Activated CD8-positive, alpha-beta memory T cell treated with anti-CD3 and anti-CD28 coated beads, Interleukin-2, amount 50 U/mL, for 4 hours (primary cell): ENCODE results near the gene ST6GALNAC2.
"Not testable (repeated sequence)": the region's sequence is repeated elsewhere in the genome, so short reads cannot be mapped to it uniquely, and the experiment has no call there.

Experiments used
- DNase-seq: peaks from one replicate; pipeline ENCODE4 v3.0.0-alpha.2; 2020

Gene ST6GALNAC2

DNA sequence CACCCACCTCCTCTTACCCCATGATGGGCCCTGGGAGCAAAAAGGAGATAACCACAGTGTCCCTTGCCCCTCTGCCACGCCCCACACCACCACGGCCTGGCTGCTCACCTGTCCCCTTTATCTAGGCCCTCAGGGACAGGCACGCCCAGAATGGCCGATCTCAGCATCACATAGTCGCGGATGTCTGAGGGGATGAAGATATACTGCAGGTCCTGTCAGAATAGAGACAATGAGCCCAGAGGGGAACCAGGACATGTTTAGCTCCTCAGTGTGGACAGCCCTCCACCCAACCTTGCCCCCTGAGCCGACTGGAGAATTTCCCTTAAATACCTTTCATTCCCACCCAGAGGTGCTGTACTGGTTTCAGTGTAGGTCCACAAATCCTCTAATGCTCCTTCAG, 15.2 kb downstream of the ST6GALNAC2 start:
- DNase-seq, result no peak

DNA sequence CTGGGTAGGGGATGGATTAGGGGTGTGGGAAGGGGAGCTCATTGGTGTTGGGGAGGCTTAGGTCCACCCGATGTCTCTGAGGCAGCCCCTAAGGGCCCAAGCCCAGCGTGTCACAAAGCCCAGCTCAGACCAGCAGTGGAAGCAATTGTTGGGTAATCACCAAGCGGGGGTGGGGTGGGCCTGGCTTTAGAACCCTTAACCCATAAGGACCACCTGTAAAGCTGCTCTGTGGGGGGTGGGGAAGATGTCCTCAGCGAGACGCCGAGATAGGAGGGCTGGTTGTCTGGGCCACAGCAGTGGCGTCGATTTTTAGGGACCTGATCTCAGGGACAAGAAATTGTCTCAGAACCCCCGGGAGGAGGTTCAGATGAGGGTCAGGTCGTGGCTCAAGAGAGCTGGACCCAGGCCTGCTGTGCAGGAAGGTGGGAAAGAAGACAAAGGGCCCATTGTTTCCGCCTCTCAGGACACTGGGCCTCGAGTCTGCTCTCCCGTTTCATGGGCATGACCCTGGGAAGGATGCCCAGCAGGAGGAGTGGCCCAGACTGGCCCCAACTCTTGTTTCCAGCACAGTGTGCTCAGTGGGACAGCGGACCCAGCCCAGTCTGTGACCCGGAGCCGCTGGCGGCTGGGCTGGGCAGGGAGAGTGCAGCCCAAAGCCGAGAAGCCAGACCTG, 15.9 kb downstream of the ST6GALNAC2 start:
- DNase-seq, result no peak

DNA sequence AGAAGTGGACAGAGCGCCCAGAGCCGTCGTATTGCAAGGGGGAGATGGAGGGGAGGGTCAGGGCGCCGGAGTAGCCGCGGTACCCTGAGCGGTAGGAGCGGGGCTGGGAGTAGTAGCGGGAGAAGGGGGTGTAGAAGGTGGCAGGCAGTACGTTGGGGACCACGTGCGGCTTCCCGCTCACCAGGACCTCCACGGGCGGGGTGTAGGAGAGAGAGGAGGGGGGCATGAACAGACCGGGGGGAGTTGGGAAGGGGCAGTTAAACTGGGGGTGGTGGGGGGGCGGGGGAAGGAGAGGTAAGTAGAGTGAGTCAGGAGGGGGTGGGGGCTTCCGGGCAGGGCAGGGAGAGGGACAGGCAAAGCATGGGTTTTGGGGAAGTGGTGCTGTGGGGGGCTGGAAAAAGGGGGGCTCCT, 16.8 kb downstream of the ST6GALNAC2 start:
- no peak for DNase-seq

DNA sequence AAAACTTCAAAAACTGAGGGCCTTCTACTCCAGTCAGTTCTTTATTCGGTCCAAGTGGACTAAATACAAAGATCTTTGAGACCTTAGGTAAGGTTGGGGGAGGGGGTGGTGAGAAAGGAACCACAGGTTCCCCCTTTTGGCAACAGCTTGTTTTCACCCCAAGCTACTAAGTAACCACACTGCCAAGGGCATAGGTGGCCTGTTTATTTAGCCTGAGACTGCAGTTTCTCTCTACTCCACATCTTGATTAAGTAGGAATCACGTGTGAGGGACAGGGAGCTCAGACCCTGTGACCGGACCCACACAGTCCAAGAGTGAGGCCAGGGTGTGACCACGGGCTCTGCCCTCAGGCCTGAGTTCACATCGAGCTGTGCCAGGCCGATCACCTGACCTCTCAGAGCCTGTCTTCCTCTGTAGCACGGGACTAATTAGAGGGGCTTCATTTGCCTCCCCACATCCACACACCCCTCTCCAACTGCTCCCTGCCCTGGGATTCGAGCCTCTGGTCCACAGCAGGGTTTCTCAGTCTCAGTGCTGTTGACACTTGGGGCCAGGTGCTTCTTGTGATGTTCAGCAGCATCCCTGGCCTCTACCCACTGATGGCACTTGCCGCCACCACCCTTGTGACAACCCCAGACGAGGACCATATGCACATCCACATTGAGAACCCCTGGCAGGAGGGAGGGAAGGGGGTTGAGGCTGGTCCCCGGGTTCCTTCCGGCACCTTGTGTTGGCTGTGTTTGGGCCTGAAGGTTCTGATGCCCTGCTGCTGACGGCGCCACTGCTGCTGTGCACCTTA, 17.8 kb downstream of the ST6GALNAC2 start:
- no peak for DNase-seq

DNA sequence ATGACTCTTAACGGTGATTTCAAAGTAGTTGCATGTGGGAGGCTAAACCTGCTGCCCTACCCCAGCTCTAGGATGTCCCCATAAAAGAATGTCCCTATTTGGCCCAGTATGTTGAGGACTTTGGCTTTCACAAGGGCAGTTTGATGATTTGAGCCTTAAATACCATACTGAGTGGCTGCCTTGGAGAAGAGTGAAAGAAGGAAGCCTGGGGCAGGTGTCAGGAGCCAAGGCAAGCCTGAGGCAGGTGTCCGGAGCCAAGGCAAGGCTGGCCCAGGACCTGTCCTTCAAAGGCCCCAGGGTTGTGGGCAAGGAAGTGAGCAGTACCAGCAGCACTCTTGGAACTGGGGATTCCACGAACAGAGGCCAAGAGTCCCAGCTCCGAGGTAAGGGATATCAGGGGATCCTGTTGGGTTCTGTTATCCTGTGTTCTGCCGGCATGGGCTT, 18.6 kb downstream of the ST6GALNAC2 start:
- DNase-seq, result no peak

DNA sequence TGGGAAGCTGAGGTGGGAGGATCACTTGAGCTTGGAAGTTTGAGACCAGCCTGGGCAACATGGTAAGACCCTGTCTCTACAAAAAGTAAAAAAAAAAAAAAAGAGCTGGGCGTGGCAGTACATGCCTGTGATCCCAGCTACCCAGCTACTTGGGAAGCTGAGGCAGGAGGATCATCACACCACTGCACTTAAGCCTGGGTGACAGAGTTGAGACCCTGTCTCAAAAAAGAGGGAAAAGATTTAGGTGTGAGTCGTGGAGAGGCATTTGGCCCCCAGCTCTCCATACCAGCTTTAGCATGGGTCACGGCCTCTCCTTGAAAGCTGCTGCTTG, 19.1 kb downstream of the ST6GALNAC2 start:
- DNase-seq, result no peak

DNA sequence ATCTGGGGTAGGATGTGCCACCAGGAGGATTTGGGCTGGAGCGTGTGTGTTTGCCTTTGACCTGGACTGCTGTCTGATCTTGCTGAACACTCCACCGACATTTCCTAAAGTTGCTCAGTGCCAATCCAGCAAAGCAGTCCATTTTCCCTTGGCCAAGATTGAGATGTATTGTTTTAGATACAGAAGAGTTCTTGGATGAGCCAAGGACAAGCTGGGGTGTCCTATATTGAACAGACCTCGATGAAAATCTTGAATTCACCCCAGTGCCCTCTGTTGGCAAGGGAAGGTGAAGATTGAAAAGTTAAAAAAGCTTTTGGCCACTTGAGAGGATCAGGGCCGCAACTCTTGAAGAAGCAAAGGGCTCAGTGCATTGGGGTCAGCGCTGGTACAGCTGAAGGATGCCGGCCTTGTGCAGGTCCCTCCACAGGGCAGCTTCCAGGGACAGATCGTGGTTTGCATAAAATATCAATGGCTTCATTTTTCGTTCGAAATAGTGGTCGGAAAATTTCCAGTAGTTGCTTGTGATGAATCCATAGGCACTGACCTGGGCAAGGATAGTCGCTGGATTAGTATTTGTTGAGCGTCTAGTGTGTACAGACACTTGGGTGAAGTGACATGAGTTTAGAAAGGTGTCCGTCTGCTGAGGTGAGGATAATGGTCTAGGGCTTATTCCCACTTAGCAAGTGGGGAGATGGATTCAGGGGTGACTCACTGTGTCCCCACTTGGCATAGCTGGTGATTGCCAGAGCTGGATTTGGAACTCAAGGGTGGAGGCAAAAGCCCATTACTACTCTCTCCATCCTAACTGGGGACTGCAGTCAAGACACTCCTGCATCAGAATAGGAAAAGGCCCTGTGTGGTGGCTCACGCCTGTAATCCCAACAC, 19.7 kb downstream of the ST6GALNAC2 start:
- DNase-seq, result no peak

DNA sequence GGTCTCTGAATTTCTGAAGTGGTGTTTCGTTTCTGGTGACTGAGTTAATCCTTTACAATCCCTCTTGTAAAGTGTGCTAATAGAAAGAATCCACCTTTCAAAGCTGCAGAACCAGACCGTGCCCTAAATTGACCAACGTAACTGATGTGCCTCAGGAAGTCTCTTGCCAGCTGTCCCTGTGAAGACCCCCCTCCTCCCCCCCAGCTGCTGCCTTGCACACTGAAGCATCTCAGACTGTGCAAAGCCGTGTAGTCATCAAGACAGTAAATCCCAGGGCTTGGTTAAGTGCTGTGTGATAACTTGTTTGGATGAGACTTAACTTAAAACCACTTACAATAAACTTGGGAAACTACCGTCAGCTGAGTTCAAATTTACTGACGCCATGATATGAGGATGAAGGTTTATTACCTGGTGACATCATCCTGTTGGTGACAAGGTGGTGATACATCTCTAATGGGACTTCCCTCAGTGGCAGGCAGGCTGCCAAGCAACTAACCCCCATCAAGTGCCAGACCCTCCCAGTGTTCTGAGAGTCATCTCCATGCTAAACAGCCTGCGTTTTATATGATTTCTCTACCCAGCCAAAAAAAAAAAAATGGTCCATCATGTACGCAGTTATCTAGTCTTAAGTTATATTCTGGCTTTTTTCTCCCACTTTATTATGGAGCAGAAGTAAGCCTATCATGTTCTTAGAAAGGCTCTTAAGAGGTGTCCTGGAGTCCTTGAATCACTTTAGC, 20.5 kb downstream of the ST6GALNAC2 start:
- DNase-seq, result peak; percentile 41

DNA sequence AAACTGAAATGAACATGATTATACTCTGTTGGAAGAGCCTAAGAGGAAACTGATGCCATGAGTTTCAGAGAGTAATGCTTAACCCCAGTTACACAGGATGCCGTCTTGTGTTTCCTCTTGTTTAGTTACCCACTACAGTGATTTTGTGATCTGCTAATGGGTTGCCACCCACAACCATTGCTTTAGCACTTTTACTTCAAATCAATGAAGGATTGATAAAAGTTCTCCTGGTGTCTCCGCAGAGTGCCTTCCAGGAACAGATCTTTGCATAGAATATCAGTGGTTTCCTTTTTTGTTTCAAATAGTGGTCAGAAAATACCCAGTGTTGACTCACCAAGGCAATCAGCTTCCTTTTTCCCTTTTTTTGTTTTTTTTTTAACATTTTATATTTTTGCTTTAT, 22.3 kb downstream of the ST6GALNAC2 start:
- not testable (repeated sequence) for DNase-seq

DNA sequence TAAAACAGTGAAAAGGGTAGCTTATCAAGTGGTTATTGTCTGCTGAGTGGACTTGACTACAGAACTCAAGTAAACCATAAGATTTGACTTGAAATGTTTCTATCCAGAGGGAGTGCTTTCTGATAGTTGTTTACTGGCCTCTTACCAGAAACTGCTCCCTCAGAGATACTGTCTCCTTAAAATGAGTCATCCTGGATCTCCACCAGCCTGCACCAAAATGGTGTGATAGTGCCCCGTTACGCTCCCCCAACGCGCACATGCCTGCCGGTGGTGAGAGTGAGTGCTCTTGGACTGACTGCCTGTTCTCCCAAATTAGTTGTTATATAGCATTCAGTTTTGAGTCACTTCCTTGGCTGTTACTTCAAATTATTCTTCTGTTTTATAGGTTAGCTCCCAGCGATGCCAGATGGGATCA, 22.9 kb downstream of the ST6GALNAC2 start:
- no peak for DNase-seq

DNA sequence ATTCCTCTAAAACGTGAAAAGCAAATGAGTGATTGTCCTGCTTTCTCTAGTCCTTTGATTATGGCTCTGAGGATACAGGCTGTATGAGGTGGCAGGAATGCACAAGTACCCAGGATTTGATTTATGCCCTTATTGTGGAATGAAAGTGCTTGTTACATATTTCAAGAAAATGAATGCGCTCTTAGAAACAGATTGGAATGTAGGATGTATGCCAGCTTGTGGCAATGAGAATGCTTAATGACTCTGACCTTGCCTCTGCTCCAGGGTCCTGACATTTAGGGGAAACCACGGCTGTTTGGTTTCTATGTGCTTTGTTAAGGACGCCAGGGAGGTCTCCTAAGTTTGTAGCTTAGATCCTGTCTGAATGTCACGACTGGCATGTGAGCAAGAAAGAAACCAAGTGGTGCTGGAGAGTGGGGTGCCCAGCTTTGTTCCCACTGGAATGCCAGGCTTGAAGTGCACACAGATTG, 23.8 kb downstream of the ST6GALNAC2 start:
- no peak for DNase-seq

DNA sequence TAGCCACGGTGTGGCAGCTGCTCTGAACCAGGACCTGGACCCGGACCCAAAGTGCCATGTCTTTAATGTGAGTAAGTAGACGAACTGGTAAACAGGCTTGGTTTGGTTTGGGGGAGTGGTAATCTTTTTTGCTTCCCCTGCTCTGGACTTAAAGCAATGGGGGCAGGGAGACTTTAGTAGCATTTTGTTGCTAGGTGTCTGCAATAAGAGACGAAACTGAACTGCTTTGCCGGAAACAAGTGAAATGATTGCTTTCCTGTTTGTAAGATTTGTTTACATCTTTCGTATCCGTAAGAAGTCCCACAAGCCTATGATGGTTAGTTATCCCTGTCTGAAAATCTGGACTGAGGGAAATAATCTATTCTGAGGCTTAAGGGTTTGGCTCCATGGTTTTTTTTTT, 24.3 kb downstream of the ST6GALNAC2 start:
- no peak for DNase-seq

DNA sequence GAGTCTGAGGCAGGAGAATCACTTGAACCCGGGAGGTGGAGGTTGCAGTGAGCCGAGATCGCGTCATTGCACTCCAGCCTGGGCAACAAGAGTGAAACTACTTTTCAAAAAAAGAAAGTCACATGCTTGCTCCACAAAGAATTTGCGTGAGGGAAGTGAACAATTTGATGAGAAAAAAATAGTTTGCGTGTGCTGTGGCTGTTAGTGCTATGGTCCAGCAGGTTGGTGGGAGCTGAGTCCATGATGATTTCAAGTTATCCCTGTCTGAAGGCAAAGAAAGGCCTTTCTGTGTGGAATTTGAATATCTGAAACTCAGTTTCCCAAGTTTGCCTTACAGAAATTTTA, 24.8 kb downstream of the ST6GALNAC2 start:
- DNase-seq, result no peak

DNA sequence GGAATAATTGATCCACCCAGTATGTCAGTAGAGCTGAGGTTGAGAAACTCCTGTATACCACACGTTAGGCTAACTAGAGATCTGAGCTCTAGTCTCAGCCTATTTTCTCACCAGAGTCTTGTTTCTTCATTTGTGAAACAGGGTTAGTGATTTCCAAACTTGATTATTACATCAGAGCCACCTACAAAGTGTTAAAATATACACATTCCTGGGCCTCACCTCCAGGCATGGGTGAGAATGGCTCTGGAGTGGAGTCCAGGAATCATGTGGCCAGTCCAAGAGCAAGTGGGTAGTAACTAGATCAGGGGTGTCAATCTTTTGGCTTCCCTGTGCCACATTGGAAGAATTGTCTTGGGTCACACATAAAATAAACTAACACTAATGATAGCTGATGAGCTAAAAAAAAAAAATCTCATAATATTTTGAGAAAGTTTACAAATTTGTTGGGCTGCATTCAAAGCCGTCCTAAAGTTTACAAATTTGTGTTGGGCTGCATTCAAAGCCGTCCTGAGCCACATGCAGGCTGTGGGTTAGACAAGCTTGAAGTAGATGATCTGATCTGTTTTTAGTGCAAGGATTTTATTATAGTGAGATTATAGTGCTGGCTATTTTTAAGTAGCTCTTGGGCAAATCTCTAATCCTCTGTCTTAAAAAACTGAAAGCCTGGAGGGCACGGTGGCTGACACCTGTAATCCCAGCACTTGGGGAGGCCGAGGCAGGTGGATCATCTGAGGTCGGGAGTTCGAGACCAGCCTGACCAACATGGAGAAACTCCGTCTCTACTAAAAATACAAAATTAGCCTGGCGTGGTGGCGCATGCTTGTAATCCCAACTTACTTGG, 25.4 kb downstream of the ST6GALNAC2 start:
- no peak for DNase-seq

DNA sequence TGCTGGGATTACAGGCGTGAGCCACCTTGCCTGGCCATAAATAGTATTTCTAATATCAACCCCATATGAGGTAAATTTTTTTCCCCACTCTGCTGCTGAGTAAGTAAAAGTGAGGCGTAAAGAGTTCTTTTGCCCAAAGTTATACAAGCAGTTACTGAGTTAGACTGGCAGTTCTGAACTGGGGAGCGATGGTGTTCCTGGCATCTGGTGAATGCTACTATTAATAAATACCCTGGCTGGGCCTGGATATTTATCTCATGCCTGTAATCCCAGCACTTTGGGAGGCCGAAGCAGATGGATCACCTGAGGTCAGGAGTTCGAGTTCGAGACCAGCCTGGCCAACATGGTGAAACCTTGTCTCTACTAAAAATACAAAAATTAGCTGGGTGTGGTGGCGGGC, 26.2 kb downstream of the ST6GALNAC2 start:
- not testable (repeated sequence) for DNase-seq

DNA sequence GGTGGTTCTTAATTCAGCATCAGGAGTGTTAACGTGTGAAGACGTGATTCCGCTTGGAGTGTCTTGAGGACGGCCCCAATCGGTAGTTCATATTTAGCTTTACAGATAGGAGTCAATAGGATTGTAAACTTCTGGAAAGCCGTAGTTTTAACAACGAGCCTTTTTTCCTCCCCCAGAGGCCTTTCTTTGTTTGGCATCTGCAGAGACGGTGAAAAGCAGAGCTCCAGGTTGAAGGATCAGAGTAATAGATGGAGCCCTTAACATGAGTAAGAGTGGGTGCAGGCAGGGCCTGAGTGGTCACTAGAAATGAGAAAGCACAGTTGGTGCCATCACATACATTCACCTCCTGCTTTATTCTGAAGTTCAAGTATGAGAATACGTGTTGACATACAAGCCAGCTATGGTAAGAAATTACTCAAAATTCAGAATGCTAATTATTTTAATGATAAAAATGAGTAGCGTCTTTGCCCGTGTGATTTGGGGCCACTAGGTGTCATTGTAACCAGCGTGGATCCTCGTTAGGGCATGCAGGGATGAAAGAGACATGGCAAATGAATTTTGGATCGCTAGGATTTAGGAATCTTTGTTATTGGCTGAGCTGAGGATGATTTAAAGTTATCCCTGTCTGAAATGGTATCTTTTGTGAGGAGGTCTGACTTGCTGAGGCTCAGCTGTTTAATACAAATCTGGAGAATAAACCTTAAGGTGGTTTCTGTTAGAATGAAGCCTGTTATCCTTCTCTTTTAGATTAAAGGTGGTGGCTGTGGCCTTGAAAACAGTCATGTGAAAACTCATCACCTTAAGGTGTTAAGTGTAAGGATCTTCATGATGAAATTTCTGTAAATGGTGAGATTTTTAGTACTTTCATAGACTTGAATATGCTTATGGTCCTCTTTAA, 27.2 kb downstream of the ST6GALNAC2 start:
- no peak for DNase-seq

DNA sequence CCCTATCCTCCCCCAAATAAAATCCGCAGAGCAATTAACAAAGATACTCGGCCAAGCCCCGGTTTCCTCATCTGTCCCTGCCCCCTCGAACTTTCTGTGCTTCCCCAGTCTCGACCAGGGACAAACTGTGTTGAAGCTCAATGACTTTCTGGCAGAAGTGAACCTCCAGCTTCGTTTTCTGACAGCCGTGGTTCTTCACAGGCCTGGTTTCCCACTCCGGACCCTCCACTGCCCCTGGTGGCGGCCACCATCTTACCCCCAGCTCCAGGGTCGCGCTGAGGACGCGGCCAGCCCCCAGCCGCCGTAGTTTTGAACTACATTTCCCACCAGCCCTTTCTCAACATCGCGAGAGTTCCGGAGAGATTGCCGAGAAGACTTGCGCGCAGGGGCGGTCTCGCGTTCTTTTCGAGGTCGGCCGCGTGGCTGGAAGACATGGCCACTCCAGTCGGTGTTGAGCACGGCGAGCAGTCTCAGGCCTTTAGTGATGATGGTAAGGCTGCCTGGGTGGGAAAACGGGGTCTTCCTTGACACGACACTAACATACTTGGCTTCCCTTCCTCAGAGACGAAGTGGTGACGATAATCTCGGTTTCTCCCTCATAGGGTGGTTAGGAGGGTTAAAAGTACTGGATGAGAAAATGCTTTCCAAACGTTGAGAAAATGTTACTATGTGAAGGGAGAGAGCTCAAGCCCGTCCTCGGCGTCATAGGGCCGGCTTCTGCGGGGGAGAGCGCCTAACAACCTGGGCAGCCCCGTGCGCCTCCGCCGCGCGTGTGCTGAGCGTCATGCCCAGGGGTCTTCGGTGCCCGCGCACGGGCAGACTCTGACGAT, 28.1 kb downstream of the ST6GALNAC2 start:
- peak; percentile 92 for DNase-seq

DNA sequence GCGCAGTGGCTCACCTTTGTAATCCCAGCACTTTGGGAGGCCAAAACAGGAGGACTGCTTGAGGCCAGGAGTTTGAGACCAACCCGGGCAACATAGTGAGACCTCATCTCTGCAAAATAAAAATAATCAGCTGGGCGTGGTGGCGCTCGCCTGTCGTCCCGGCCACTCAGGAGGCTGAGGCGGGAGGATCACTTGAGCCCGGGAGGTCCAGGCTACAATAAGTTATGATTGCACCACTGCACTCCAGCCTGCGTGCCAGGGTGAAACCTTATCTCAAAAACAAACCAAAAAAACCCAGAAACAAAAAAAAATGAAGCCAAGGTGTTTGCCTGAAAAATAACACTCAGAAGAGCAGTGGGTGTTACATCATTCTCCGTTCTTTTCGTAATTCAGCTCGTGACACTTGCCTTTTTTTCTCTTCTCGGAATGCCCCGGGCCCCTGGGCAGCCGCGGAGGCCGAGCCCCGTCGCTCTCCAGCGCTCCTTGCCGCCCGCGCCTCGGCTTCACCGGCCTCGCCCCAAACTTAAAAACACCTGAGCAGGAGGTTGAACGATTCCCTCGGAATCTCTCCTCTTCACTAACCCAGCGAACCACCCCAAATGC, 28.8 kb downstream of the ST6GALNAC2 start:
- DNase-seq, result peak; percentile 39

DNA sequence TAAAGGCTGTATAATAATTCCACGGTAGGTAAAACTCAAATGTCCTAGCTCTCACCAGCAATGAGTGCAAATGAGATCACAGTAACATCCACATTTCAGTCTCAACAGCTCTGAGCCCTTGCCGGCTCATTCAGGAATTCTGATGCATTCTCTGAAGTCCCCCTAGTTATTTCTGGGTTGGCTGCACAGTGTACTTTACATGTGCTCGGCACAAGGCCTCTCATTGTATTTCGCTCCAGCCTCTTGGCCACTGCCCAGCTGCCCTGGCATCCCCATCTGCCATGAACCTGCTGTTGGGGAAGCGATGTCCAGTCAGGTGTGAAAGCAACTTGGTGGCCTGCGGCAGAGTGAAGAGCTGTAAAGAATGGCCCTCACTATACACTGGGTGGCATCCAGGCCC, 31.5 kb downstream of the ST6GALNAC2 start:
- DNase-seq, result no peak
